Peyer's patch (tissue), 4 donors: Measurements from ENCODE around the gene MGLL. TPM values are rescaled to one million over a fixed set of nuclear protein-coding genes. Genes with fewer than 3 reads are reported as not detected.

Experiments
- DNase-seq, 3 donors: peaks; one replicate each; pipeline ENCODE4 v3.0.0-alpha.2; 2017 to 2019
- H3K27ac ChIP-seq, 4 donors: fragments of 200-600 bp; sonication (generic); one replicate each; pipeline ENCODE4 v1.5.1; 2016 to 2019
- H3K27me3 ChIP-seq, 2 donors: fragments of 200-600 bp; sonication (generic); one replicate each; pipeline ENCODE4 v1.5.1; 2019
- H3K36me3 ChIP-seq, 3 donors: fragments of 200-600 bp; sonication (generic); one replicate each; pipeline ENCODE4 v1.5.1; 2016 to 2019
- H3K4me1 ChIP-seq, 4 donors: fragments of 200-600 bp; sonication (generic); one replicate each; pipeline ENCODE4 v1.5.1; 2016 to 2019
- H3K4me3 ChIP-seq, 4 donors: fragments of 200-600 bp; sonication (generic); 1 replicate in 3 of 4; 2 replicates in 1 of 4; pipeline ENCODE4 v1.5.1; 2016 to 2019; ENCODE audit warnings: mild to moderate bottlenecking in 1 of 4
- H3K9me3 ChIP-seq, 4 donors: fragments of 200-600 bp; sonication (generic); one replicate each; pipeline ENCODE4 v1.5.1; 2016 to 2019; ENCODE audit warnings: mild to moderate bottlenecking in 1 of 4
- POLR2A ChIP-seq, 2 donors: fragments of 450-650 bp; IDR thresholded peaks; one replicate each; pipeline ENCODE4 v1.5.1; 2017; ENCODE audit warnings: antibody characterized with exemption in 2 of 2, mild to moderate bottlenecking in 2 of 2, moderate library complexity in 2 of 2
- total RNA-seq, 4 donors: library from RNA; depleted of rRNA; stranded (reverse); fragments of >200 nt; gene quantifications; one replicate each; pipeline ENCODE4 v1.1.0, GENCODE V29; 2016
- TF ChIP-seq, protein P1 (sequence below), 6 experiments: fragments of 450-650 bp in 4 of 6; fragments of 200-600 bp in 2 of 6; sonication (generic) in 1 of 6; IDR thresholded peaks; one replicate each; pipeline ENCODE4 v1.5.1; 2017 to 2019; ENCODE audit warnings: antibody characterized with exemption in 6 of 6, mild to moderate bottlenecking in 3 of 6, moderate library complexity in 1 of 6

The MGLL gene
- total RNA-seq, 4 donors from 2014 or later = 56.1 to 180 (median 143) TPM

DNA sequence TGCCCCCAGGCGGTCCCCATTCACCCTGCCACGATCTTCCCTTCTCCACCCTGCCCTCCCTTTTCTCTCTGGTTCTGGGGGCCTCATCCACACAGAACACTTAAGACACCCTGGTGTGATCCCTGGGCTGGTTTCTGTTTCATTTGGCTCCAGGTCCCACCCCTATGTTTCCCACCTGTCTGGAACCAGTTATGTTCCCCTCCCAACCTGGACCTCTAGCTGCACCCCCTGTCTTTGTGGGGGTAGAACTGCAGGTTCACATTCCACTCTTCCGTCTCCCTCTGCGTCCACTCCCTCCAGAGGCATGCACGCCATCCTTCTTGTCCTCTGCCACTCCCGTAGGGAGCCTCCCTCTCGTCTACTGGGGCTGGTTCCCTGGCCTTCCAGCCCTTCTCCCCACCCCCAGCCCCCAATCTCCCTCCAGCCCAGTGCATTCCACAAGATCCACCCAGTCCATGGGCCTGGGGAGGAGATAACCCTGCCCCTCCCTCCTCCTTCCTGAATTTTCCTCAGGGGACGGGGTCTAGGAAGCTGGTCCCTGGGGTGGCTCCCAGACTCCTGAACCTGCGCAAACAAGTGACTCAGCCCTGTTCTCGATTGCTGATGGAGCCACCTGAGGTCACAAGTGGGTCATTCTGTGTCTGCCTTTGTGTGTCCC, 75.8 kb downstream of the MGLL start:
- peak in 2 of 3 donors; percentile 69 for DNase-seq
- no peaks in the 10 kb centered on the region for H3K9me3 ChIP-seq
- no peak overlapping the region for H3K4me3 ChIP-seq
- no peak for TF ChIP-seq POLR2A (IDR thresholded peaks at IDR 0.05)
- TF ChIP-seq, protein P1, sequence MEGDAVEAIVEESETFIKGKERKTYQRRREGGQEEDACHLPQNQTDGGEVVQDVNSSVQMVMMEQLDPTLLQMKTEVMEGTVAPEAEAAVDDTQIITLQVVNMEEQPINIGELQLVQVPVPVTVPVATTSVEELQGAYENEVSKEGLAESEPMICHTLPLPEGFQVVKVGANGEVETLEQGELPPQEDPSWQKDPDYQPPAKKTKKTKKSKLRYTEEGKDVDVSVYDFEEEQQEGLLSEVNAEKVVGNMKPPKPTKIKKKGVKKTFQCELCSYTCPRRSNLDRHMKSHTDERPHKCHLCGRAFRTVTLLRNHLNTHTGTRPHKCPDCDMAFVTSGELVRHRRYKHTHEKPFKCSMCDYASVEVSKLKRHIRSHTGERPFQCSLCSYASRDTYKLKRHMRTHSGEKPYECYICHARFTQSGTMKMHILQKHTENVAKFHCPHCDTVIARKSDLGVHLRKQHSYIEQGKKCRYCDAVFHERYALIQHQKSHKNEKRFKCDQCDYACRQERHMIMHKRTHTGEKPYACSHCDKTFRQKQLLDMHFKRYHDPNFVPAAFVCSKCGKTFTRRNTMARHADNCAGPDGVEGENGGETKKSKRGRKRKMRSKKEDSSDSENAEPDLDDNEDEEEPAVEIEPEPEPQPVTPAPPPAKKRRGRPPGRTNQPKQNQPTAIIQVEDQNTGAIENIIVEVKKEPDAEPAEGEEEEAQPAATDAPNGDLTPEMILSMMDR (IDR thresholded peaks at IDR 0.05) = peak in 4 of 6 experiments; percentile 6 to 45 (median 38)
- peak overlapping the region in 2 of 4 donors; percentile 62 to 63 for H3K27ac ChIP-seq
- H3K27me3 ChIP-seq = no peaks in the 10 kb centered on the region
- H3K36me3 ChIP-seq = no peaks in the 10 kb centered on the region
- peaks cover 0 to 45% (median 0%) of the 10 kb centered on the region in 4 donors for H3K4me1 ChIP-seq

DNA sequence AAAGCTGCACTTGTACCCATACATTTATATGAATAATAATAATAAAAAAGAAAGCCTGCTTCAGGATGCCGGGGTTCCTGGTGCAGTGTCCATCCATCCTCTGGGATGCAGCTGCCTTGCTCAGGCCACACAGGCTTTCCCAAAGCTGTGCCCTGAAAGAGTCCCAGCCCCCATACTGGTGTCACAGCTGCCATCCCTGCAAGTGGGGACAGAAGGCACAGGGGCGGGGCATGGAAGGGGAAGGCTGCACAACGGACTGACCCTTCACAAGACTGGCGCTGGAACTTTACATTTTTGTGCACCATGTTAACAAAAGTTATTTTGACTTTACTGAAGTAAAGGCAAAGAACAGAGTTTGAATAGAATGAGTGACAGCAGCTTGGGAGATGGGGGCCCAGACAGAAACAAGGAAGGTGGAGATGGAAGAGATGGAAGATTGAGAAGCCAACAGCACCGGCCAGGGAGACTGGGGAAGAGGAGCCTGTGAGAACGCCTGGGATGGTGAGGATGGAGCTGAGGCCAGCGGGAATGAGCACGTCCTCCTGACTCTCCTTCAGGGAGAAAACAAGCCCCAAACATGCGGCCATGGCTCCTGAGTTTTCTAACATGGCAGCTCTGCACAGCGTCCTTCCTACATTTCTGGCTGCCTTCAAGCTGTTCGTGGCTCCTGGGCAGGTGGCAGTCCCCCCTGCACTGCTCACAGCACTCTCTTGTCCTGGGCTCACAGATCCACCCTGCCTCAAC, 76.5 kb downstream of the MGLL start:
- Histone ChIP-seq H3K9me3 (no peaks in the 10 kb centered on the region), H3K4me3 (no peak overlapping the region), H3K36me3 (no peaks in the 10 kb centered on the region), H3K27me3 (no peaks in the 10 kb centered on the region), H3K4me1 (peaks cover 0 to 45% (median 0%) of the 10 kb centered on the region in 4 donors), H3K27ac (peak overlapping the region in 2 of 4 donors; percentile 62 to 63)
- peak in 2 of 3 donors; percentile 26 to 37 for DNase-seq
- TF ChIP-seq, protein P1 (IDR thresholded peaks at IDR 0.05) = no peak
- no peak for TF ChIP-seq POLR2A (IDR thresholded peaks at IDR 0.05)

DNA sequence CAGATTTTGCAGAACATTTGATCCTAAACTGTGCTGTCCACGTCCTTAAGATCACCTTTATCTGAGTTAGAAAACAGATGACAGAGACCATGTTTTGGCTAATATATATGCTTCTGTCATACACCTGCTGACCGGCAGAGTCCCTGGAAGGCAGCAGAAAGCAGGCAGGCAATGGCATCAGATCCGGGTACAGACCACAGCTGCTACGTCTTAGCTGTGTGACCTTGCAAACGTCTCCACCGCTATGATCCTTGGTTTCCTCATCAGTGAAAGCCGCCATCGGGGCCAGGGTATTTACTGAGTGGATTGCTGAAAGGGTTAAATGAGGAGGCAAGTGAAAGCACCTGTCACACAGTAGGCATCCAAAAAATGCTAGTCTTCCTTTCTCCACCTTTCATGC, 77.4 kb downstream of the MGLL start:
- H3K9me3 ChIP-seq = no peaks in the 10 kb centered on the region
- TF ChIP-seq, protein P1 (IDR thresholded peaks at IDR 0.05) = no peak
- TF ChIP-seq POLR2A (IDR thresholded peaks at IDR 0.05) = no peak
- no peaks in the 10 kb centered on the region for H3K27me3 ChIP-seq
- no peaks in the 10 kb centered on the region for H3K36me3 ChIP-seq
- H3K4me1 ChIP-seq = peaks cover 0 to 42% (median 0%) of the 10 kb centered on the region in 4 donors
- DNase-seq = peak in 1 of 3 donors; percentile 18
- no peak overlapping the region for H3K27ac ChIP-seq
- no peak overlapping the region for H3K4me3 ChIP-seq

DNA sequence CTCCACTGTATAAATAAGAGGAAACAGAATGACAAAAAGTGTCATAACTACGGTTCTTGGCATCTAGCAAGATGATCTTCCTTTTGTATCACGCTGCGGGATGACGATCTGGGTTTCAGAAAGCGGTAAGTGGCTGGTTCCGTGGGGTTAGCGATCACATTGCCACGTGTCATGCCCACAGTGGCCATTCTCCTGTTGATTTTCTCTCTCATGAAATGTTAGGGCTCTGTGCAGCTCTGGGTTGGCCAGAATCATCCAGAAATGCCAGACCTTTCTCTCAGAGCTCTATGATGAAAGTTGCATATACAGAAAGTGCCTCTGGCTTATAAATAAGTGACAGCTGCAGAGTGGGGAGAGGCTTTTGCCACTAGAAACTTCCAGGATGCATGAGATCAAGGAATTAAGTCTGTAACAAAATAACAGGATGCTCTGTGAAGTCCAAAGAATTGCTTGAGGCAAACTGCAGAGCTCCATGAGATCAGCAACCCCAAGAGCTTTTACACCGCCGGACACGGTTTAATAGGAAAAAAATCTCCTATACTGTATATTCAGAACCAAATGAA, 78.0 kb downstream of the MGLL start:
- Histone ChIP-seq H3K27ac (peak overlapping the region in 1 of 4 donors; percentile 1), H3K4me1 (peaks cover 0 to 36% (median 0%) of the 10 kb centered on the region in 4 donors), H3K27me3 (no peaks in the 10 kb centered on the region)

More for the DNA sequence above, 78.0 kb downstream of the MGLL start:
- Histone ChIP-seq H3K36me3 (no peaks in the 10 kb centered on the region), H3K9me3 (no peaks in the 10 kb centered on the region), H3K4me3 (no peak overlapping the region)
- TF ChIP-seq, protein P1 (IDR thresholded peaks at IDR 0.05) = no peak
- TF ChIP-seq POLR2A (IDR thresholded peaks at IDR 0.05) = no peak
- DNase-seq = peak in 1 of 3 donors; percentile 24
